ENCODE data around the gene SIPA1L3. TPM values are rescaled to one million over a fixed set of nuclear protein-coding genes. Genes with fewer than 3 reads are reported as not detected.
A peak's percentile ranks its signal among the peaks of the same experiment; 100 is the strongest.
"Not testable (repeated sequence)": the region's sequence is repeated elsewhere in the genome, so short reads cannot be mapped to it uniquely, and the experiment has no call there.

SIPA1L3 gene, protein sequence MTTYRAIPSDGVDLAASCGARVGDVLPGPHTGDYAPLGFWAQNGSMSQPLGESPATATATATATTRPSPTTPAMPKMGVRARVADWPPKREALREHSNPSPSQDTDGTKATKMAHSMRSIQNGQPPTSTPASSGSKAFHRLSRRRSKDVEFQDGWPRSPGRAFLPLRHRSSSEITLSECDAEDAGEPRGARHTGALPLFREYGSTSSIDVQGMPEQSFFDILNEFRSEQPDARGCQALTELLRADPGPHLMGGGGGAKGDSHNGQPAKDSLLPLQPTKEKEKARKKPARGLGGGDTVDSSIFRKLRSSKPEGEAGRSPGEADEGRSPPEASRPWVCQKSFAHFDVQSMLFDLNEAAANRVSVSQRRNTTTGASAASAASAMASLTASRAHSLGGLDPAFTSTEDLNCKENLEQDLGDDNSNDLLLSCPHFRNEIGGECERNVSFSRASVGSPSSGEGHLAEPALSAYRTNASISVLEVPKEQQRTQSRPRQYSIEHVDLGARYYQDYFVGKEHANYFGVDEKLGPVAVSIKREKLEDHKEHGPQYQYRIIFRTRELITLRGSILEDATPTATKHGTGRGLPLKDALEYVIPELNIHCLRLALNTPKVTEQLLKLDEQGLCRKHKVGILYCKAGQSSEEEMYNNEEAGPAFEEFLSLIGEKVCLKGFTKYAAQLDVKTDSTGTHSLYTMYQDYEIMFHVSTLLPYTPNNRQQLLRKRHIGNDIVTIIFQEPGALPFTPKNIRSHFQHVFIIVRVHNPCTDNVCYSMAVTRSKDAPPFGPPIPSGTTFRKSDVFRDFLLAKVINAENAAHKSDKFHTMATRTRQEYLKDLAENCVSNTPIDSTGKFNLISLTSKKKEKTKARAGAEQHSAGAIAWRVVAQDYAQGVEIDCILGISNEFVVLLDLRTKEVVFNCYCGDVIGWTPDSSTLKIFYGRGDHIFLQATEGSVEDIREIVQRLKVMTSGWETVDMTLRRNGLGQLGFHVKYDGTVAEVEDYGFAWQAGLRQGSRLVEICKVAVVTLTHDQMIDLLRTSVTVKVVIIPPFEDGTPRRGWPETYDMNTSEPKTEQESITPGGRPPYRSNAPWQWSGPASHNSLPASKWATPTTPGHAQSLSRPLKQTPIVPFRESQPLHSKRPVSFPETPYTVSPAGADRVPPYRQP (N-terminal part only)
- total RNA-seq (2021) (17.5 and 19.9 TPM in 2 replicates), Bru-seq, nascent RNA (percentile 50 among the genes with signal in this experiment), BruChase-seq, experiment 1, labeled RNA remaining after a 2-hour chase (percentile 52 among the genes with signal in this experiment), BruChase-seq, experiment 2, labeled RNA remaining after a 6-hour chase (percentile 65 among the genes with signal in this experiment)
- long read RNA-seq, partial matches to known transcripts = 3 of 13 reads
- long read RNA-seq, other reads (novel, unspliced or antisense) = 9 of 13 reads

DNA sequence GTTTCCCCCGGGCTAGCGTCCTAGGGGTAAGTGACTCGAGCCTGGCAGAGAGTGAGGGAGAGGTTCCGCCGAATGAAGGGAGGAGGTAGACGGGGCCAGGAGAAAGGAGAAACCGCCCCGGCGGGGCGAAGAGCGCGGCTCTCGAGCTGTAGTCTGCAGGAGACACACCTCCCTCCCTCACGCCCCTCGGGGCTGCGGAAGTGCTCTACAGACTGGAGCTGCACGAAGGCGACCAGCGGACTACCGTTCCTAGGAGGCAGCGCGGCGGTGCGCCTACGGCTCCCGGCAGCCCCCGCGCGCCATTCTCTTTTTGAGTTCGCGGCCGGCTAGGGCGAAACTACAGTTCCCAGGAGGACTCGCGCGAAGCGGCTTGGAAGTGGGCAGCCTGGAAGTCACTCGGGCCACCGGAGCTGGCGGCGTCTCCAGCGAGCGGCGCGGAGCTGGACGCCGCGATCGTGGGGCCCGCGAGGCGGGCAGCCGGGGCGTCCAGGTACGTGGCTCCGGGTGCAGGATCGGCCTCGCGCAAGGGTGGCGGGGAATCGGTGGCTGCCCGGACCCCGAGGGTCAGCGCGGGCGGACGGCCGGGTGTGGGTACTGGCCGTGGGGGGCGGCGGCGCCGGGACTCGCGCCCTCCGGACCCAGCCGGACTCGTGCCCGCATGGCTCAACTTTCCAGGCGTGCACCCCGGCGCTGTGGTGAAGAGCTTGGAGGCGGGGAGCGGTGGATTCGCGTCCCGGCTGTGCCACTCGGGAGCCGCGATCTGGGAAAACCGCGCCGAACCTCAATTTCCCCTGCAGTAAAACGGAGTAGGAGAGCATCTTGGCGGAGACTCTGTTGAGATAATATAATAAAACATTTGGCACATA, at the start of gene SIPA1L3:
TSS of gene SIPA1L3 (plus strand) at position 340 of the 866 bp plus-strand sequence. CDS start 174,358 bp downstream, outside the sequence.
- CTCF ChIA-PET = interaction anchor here (0.8 to 1.3 kb wide), 4 partner anchors 97 to 235 kb away, joined by 3 to 10 read pairs (median 3); no protein-coding TSS in a partner anchor
- TF ChIP-seq, protein P1, sequence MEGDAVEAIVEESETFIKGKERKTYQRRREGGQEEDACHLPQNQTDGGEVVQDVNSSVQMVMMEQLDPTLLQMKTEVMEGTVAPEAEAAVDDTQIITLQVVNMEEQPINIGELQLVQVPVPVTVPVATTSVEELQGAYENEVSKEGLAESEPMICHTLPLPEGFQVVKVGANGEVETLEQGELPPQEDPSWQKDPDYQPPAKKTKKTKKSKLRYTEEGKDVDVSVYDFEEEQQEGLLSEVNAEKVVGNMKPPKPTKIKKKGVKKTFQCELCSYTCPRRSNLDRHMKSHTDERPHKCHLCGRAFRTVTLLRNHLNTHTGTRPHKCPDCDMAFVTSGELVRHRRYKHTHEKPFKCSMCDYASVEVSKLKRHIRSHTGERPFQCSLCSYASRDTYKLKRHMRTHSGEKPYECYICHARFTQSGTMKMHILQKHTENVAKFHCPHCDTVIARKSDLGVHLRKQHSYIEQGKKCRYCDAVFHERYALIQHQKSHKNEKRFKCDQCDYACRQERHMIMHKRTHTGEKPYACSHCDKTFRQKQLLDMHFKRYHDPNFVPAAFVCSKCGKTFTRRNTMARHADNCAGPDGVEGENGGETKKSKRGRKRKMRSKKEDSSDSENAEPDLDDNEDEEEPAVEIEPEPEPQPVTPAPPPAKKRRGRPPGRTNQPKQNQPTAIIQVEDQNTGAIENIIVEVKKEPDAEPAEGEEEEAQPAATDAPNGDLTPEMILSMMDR (conservative IDR thresholded peaks at IDR 0.05; ENCODE audit: low read depth, low read length) = no peak
- TF ChIP-seq EZH2 (IDR thresholded peaks at IDR 0.05; ENCODE audit: borderline replicate concordance, low read depth, low read length, poor library complexity, severe bottlenecking) = no peak
- peak within 1 kb of the TSS; percentile 91 for H3K4me3 ChIP-seq (ENCODE audit: low read depth, low read length, poor library complexity, severe bottlenecking)
- peak within 1 kb of the TSS; percentile 79 for H3K27ac ChIP-seq (ENCODE audit: low read depth, low read length, poor library complexity, severe bottlenecking)
- BruUV-seq (replicated peaks) = no TSS peak
- peak; percentile 97 for DNase-seq (ENCODE audit: low spot score)
- no peaks in the 10 kb centered on the region for H3K27me3 ChIP-seq (replicated peaks; ENCODE audit: insufficient read depth, low read depth, low read length, poor library complexity)
- no peaks in the 10 kb centered on the region for H3K36me3 ChIP-seq (ENCODE audit: insufficient read depth, low read length, poor library complexity, severe bottlenecking)
- POLR2A ChIA-PET (ENCODE audit: low non-redundant PET) = no interaction called here
- intact Hi-C loops (cut with micrococcal nuclease; ENCODE audit: unreplicated experiment) = loop anchor here (5.0 to 10.0 kb wide), 2 partner anchors 95 to 318 kb away; partner anchors contain the start of gene DPF1
- H3K4me1 ChIP-seq (ENCODE audit: insufficient read depth, low read length, poor library complexity, severe bottlenecking) = no peaks in the 10 kb centered on the region
- no peaks in the 10 kb centered on the region for H3K9me3 ChIP-seq (ENCODE audit: low read depth, low read length, poor library complexity, severe bottlenecking)

GRCh38 chr19:37864501-37864900, 42.5 kb upstream of the SIPA1L3 start:
- Histone ChIP-seq H3K9me3 (ENCODE audit: low read depth, low read length, poor library complexity, severe bottlenecking) (peaks cover 8% of the 10 kb centered on the region), H3K36me3 (ENCODE audit: insufficient read depth, low read length, poor library complexity, severe bottlenecking) (no peaks in the 10 kb centered on the region), H3K27ac (ENCODE audit: low read depth, low read length, poor library complexity, severe bottlenecking) (no peak overlapping the region), H3K27me3 (replicated peaks; ENCODE audit: insufficient read depth, low read depth, low read length, poor library complexity) (no peaks in the 10 kb centered on the region), H3K4me1 (ENCODE audit: insufficient read depth, low read length, poor library complexity, severe bottlenecking) (no peaks in the 10 kb centered on the region), H3K4me3 (ENCODE audit: low read depth, low read length, poor library complexity, severe bottlenecking) (no peak overlapping the region)
- ChIA-PET POLR2A (ENCODE audit: low non-redundant PET) (no interaction called here), CTCF (no interaction called here)
- no peak for TF ChIP-seq EZH2 (IDR thresholded peaks at IDR 0.05; ENCODE audit: borderline replicate concordance, low read depth, low read length, poor library complexity, severe bottlenecking)
- TF ChIP-seq, protein P1 (conservative IDR thresholded peaks at IDR 0.05; ENCODE audit: low read depth, low read length) = no peak
- no peak for DNase-seq (ENCODE audit: low spot score)
- intact Hi-C loops (cut with micrococcal nuclease; ENCODE audit: unreplicated experiment) = no loop called here
- BruUV-seq (replicated peaks) = no TSS peak

DNA sequence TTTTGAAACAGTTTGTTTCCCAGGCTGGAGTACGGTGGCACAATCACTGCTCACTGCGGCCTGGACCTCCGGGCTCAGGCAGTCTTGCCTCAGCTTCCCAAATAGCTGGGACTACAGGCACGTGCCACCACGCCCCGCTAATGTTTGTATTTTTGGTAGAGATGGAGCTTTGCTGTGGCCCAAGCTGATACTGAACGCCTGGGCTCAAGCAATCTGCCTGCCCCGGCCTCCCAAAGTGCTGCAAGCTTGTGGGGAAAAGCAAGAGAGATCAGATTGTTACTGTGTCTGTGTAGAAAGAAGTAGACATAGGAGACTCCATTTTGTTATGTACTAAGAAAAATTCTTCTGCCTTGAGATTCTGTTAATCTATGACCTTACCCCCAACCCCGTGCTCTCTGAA, 41.1 kb upstream of the SIPA1L3 start:
- H3K4me1 ChIP-seq (ENCODE audit: insufficient read depth, low read length, poor library complexity, severe bottlenecking); CTCF ChIA-PET; H3K4me3 ChIP-seq (ENCODE audit: low read depth, low read length, poor library complexity, severe bottlenecking); POLR2A ChIA-PET (ENCODE audit: low non-redundant PET); H3K27ac ChIP-seq (ENCODE audit: low read depth, low read length, poor library complexity, severe bottlenecking); H3K36me3 ChIP-seq (ENCODE audit: insufficient read depth, low read length, poor library complexity, severe bottlenecking); intact Hi-C loops (cut with micrococcal nuclease; ENCODE audit: unreplicated experiment); H3K27me3 ChIP-seq (replicated peaks; ENCODE audit: insufficient read depth, low read depth, low read length, poor library complexity); DNase-seq (ENCODE audit: low spot score); BruUV-seq (replicated peaks): not testable (repeated sequence)
- H3K9me3 ChIP-seq (ENCODE audit: low read depth, low read length, poor library complexity, severe bottlenecking) = peaks cover 10% of the 10 kb centered on the region

Measured in A673 (cell line).